ENCODE measurements around the gene GPC6.

DNA sequence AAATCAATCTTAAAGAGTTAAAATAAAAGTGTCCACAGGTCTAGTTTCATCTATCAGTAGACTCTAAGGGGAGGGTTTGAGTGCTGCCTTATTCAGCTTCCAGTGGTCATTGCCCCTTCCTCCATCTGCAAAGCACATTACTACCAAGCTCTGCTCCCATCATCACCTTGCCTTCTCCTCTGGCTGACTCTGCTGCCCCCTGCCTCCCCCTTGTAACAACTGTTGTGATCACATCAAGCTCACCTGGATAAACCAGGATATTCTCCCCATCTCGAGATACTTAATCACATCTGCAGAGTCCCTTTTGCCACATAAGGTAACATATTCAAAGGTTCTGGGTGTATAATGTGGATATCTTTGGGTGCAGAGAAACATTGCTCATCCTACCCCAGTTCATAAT, 43.3 kb upstream of the GPC6 start:
- TF ChIP-seq, protein P1, sequence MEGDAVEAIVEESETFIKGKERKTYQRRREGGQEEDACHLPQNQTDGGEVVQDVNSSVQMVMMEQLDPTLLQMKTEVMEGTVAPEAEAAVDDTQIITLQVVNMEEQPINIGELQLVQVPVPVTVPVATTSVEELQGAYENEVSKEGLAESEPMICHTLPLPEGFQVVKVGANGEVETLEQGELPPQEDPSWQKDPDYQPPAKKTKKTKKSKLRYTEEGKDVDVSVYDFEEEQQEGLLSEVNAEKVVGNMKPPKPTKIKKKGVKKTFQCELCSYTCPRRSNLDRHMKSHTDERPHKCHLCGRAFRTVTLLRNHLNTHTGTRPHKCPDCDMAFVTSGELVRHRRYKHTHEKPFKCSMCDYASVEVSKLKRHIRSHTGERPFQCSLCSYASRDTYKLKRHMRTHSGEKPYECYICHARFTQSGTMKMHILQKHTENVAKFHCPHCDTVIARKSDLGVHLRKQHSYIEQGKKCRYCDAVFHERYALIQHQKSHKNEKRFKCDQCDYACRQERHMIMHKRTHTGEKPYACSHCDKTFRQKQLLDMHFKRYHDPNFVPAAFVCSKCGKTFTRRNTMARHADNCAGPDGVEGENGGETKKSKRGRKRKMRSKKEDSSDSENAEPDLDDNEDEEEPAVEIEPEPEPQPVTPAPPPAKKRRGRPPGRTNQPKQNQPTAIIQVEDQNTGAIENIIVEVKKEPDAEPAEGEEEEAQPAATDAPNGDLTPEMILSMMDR (IDR thresholded peaks at IDR 0.05; ENCODE audit: low read depth, low read length, missing input control): no peak
- TF ChIP-seq YY1 (IDR thresholded peaks at IDR 0.05) (no peak), SP1 (IDR thresholded peaks at IDR 0.05) (no peak), HNF4A (conservative IDR thresholded peaks at IDR 0.05) (no peak), GABPA (IDR thresholded peaks at IDR 0.05 in 1 of 2, conservative IDR thresholded peaks at IDR 0.05 in 1 of 2) (no peak), EGR1 (IDR thresholded peaks at IDR 0.05; ENCODE audit: low read depth in 2 of 2) (no peak), FOXA1 (IDR thresholded peaks at IDR 0.05) (no peak), RAD21 (IDR thresholded peaks at IDR 0.05) (no peak), JUND (IDR thresholded peaks at IDR 0.05) (no peak), TAF1 (conservative IDR thresholded peaks at IDR 0.05) (no peak)
- TF ChIP-seq, protein P2, sequence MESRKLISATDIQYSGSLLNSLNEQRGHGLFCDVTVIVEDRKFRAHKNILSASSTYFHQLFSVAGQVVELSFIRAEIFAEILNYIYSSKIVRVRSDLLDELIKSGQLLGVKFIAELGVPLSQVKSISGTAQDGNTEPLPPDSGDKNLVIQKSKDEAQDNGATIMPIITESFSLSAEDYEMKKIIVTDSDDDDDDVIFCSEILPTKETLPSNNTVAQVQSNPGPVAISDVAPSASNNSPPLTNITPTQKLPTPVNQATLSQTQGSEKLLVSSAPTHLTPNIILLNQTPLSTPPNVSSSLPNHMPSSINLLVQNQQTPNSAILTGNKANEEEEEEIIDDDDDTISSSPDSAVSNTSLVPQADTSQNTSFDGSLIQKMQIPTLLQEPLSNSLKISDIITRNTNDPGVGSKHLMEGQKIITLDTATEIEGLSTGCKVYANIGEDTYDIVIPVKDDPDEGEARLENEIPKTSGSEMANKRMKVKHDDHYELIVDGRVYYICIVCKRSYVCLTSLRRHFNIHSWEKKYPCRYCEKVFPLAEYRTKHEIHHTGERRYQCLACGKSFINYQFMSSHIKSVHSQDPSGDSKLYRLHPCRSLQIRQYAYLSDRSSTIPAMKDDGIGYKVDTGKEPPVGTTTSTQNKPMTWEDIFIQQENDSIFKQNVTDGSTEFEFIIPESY (IDR thresholded peaks at IDR 0.05): no peak
- TF ChIP-seq, protein P3, sequence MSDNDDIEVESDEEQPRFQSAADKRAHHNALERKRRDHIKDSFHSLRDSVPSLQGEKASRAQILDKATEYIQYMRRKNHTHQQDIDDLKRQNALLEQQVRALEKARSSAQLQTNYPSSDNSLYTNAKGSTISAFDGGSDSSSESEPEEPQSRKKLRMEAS (IDR thresholded peaks at IDR 0.05): no peak

Measured in liver (tissue), 3 donors.